Head of caudate nucleus (tissue), 42 donors: Measurements from ENCODE around the gene SH3PXD2A.

Source experiments
- DNase-seq, 42 donors: peaks; one replicate each; pipeline versions ENCODE4 v3.0.0 to v3.0.0-alpha.2; 2020 to 2021; ENCODE audit warnings: mixed read lengths in 7 of 42
- intact Hi-C: fragments of 100-400 bp; cut with DNase I; formaldehyde crosslinking; loops from one replicate; pipeline ENCODE4 v1.15.0; 2022

Gene SH3PXD2A

DNA sequence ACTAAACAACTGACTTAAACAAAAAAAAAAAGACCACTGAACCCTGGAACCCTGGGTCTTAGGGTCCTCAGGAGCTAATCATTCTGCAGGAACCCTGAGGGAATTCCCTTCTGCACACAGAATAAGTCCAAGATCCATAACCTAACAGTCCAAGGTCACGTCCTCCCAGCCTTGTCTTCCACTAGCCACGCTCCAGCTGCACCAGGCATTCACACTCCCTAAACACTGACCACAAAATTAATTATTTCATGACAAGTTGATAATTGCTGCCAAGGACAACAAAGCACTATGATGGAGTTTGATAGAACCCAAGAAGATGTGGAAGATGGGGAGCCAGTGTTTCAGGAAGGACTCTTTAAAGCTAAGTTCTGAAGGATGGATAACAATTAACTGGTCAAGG, 130.6 kb downstream of the SH3PXD2A start:
- no peak for DNase-seq
- intact Hi-C loops: no loop called here

DNA sequence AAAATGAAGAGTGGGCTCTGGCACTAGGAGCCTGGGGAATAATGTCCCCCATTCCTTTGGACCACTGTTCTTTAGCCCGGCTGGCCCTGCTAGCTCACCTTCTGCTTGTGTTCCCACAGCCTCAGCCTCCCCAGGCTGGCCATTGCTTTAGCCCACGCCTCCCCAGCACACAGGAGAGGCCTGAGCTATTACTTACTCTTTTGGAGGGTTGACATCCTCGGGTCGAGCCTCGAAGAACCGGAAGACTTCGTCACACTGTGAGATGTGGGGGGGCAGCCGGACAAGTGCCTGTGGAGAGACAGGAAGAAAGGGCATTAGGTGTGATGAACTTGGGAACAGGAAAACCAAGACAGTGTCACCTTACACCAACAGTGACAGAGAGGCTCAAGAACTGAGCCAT, 131.3 kb downstream of the SH3PXD2A start:
- intact Hi-C loops: no loop called here

DNA sequence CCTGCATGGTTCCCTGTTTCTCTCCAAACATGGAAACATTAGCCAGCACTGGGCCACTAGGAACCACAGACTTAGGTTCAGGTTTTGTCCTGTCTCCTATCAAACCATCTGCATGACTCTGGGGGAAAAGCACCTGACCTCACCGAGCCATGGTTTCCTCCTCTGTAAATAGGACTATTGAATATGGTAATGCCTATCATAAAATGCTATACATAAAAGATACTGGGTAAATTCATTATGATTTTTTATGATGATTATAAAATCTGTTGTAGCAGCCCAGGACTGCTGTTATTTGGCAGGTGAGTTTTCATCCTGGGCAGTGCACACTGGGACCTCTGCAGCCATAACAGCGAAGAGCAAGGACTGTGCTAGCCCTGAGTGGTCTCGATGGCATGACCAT, 131.8 kb downstream of the SH3PXD2A start:
- no peak for DNase-seq
- intact Hi-C loops: no loop called here

More for the DNA sequence above, 131.3 kb downstream of the SH3PXD2A start:
- DNase-seq: no peak

DNA sequence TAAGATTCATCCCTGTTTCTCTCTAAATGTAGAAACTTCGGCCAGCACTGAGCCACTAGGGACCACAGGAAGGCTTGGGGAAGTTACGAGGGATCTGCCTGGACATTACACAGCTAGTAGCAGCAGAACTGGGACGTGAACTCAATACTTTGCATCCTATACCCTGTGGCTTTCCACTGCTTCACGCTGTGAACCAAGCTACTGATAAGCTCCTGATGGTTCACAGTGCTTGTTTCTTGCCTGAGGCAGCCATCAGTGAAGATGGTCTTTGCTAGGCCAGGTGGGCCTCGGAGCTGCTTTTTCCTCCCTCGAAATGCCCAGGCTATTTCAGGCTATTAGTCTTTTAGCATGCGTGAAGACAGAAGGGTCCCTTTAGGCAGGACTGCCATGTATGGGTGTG, 132.7 kb downstream of the SH3PXD2A start:
- intact Hi-C loops: no loop called here
- no peak for DNase-seq

DNA sequence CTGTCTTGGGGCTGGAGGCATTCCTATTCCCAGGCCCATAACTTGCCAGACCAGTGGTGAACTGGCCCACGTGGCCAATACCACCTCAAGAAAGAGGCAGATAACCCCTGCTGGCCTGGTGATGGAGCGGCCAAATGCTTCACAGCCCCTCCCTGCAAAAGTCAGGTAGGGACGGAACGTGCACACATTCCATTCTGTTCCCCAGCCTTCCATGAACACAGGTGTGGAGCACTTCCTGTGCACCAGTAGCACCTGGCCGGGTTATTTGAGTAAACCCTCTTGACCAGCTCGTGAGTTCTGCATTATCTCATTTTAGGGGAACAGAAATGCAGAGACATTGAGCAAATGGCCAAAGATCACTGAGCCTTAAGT, 134.4 kb downstream of the SH3PXD2A start:
- intact Hi-C loops: no loop called here
- DNase-seq: no peak

DNA sequence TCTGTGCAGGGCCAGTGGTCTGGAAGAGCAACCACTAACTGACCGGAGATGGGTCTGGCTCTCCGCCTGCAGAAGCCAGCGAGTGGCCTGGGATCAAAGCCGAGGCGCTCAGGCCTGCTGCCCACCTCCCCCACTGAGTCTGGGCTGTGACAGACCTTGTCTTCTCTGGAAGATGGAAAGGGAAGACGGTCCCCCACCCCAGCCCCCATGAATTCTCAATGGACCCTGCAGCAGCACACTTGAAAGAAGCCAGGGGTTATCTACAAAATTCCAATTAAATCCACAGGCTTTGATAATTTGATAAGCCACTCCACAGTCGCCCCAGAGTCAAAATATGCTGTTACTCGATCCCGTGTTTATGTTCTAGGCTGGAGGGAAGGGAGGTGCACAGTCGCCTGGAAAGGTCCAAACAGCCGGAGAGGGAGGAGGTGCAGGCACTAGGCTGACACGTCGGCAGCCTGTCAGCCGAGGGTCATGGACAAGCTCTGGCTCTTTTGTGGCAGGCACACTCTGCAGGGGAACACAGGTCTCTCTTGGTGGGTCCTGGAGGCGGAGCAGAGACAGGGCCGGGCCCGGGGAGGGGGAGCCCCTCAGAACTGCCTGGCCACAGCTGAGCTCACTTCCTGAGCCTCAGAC, 134.9 kb downstream of the SH3PXD2A start:
- DNase-seq: no peak

DNA sequence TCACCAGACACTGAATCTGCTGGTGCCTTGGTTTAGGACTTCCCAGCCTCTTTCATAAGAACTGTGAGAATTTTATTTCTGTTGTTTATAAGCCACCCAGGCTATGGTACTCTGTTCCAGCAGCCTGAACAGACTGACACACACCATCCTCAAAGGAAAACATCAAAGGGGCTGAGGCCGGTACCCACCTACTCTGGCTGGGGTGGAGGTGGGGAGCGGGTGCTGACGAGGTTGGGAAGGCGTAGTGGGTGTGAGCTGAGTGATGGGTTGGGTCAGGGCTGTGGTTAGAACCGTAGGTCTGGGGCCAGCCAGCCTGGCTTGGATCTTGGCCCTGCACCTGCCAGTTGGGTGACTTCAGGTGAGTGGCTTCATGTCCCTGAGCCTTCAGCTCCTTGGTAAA, 136.3 kb downstream of the SH3PXD2A start:
- DNase-seq: no peak
- intact Hi-C loops: no loop called here

More for the DNA sequence above, 134.9 kb downstream of the SH3PXD2A start:
- intact Hi-C loops: no loop called here

DNA sequence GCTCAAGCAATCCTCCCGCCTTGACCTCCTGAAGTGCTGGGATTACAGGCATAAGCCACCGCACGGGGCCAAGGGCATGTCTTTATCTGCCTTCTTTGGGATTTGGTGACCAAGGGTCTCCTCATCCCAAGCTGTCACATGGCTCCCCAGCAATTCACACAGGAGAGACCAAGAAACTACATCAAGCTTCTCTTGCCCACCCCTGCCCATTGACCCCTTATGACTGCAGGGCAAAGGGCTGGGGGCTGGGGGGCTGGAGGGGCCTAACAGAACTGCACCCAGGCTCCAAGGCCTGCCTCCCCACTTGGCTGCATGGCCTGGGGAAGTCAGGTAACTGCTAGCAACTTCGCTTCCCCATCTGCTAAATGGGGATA, 137.1 kb downstream of the SH3PXD2A start:
- intact Hi-C loops: no loop called here
- no peak for DNase-seq

DNA sequence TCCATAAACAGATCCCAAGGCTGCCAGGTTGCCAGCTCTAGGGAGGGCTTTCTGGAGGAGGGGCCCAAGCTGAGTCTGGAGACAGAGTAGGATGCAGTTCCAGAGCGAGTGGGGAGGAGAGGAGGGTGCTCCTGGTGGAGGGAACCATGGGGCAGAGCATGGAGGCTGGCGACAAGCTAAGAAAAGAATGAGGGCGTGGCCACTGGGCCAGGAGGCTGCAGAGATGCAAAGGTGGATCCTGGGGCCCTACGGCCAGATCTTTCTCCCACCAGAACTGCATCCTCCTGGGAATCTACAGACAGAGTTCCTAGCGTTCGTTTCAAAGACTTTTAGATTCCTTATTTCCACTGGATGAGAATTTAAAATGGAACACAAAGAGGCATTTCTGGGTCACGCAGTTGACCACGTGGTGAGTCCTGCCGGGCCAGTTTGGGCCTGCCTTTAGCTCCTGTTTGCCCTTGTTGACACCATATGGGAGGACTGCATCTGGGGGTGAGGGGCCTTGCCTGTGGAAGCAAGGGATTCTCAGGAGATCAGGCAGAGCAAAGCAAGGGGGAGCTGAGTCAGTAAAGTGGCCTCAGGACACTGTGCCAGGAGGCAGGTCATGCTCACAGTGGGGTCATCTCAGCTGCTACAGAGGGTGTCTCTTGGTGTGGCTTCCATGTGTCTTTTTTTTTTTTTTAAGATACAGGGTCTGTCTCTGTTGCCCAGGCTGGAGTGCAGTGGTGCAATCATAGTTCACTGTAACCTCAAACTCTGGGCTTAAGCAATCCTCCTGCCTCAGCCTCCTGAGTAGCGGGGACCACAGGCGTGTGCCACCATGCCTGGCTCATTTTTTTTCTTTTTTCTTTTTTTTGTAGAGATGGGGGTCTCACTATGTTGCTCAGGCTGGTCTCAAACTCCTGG, 137.8 kb downstream of the SH3PXD2A start:
- DNase-seq: no peak
- intact Hi-C loops: no loop called here

DNA sequence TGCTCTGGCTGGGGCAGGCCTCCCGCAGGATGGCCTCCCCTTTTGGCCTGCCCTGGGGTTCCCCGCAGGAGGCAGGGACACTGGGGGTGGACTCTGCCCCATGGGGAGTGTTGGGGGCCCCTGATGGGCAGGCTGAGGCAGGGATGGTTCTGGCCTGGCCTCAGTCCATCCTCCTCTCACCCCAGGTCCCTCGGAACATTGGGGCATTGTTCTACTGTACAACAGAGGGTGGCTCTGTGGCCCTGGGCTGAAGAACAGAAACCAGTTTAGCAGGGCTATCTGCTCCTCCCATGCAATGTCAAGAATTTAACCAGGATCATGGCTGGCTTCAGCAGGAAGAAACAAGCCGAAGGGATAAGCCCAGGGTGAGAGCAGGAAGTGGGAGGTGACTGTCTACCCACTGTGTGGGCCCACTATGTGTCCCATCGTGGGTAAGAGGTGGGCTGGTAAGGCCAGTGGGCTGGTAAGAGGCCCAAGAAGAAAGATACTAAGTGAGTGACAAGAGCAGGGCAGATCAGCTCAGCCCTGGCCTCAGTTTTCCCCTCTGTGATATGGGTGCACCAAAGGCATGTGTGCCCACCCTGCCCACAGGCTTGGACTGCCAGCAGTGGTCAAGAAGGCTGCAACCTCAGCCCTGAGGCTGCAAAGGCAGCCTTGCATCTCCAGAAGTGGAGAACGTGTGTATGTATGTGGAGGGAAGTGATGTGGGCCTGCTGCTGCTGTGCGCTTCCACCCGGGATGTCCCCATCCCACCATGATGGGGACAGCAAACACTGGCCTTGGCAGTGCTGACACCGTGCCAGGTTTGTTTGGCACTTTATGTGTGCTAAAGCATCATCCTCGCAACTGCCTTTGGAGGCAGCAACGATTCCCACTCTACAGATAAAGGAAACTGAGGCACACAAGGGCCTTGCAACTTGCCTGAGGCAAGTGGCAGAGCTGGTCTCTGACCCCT, 138.9 kb downstream of the SH3PXD2A start:
- intact Hi-C loops: no loop called here
- peak in 41 of 42 donors; percentile 46 to 89 (median 73) for DNase-seq

DNA sequence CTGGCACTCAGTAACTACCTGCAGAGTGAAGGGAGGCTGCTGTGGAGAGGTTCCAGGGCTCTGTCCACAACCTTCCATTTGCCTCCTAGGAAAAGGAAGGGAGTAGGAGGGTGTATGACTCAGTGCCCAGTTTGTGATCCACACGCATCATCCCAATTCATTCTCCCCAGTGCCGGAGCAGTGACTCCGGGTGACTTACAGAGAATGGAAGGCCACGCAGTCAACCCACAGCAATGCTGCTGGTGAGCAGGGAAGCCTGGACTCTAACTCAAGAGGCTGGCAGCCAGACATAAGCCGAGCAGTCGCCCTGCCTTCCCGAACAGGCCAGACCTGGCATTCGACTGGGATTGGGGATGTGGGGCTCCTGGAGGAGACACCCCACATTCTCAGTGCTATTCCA, 139.9 kb downstream of the SH3PXD2A start:
- intact Hi-C loops: no loop called here
- DNase-seq: peak in 2 of 42 donors; percentile 25 to 47

DNA sequence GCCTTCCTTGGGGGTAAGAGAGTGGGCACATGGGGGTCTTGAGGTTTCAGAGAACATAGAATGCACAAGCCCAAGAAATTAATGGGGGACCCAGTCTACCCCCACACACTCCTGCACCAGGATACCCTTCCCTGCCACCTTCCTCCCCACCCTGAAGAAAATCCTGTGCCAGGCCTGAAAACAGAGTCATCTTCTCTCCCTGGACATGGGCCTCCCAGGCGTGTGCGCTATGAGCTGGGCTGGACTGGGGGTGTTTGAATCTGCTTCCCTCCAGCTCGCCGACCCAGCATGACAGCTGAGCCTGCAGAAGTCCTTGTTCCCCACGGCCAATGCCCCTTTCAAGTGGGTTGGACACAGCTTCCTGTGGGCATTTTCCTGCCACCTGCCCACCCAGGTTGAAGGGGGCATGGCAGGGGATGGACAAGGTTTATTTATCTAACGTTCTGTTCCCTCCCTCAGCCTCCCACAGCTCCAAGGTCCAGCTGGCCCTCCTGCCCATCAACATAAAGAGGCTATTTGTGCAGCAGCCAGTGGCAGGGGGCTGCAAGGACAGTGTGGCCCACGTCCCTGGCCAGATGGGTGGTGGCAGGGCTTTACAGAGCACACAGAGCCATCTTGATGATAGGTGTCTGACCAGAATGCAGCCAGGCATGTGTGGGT, 141.0 kb downstream of the SH3PXD2A start:
- intact Hi-C loops: no loop called here
- DNase-seq: no peak

DNA sequence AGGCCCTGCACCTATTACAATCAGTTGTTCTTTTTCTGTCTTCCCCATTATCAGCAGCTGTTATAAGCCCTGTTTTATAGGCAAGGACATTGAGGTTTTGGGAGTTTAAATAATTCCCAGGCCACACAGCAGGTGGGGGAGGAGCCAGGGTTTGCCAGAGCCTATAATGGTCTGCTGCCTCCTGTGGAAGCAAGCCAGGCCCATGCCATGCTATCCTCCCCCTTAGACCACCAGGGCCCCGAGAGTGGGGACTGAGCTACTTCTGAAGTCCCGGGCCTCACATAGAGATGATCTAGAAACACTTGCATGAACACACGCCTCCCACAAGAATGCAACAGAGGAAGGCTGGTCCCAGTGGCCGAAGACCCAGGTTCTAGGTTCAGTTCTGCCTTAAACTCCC, 141.7 kb downstream of the SH3PXD2A start:
- no peak for DNase-seq
- intact Hi-C loops: loop anchor here (2.0 kb wide), 1 partner anchor 145 kb away; no protein-coding TSS in a partner anchor

DNA sequence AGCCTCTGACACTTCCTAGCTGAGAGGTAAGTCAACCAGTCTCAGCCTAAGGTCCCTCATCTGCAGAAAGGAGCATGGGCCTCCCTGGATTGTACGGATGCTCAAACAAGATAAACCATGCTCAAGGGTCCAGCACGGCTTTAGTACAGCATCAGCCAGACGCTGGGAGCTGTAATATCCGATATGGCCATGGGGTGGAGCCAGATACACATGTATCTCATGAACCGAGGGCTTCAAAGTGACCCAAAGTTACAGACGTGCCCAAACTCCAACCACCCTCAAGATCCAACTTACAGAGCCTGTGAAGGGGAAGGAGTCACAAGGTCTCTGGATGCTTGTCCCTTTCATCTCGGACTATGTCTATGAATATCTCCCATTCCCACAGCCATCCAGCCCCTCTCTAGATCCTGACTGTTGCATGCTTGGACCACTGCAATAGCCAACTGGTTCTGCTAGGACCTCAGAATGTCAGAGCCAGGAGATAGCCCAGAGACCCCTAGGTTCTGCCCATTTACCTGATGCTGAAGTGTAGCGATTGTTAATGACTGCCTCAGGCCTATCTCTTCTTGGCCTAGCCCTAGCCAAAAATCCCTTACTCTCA, 142.4 kb downstream of the SH3PXD2A start:
- DNase-seq: peak; percentile 36 to 98 (median 90)
- intact Hi-C loops: loop anchor here (2.0 kb wide), 1 partner anchor 146 kb away; no protein-coding TSS in a partner anchor

DNA sequence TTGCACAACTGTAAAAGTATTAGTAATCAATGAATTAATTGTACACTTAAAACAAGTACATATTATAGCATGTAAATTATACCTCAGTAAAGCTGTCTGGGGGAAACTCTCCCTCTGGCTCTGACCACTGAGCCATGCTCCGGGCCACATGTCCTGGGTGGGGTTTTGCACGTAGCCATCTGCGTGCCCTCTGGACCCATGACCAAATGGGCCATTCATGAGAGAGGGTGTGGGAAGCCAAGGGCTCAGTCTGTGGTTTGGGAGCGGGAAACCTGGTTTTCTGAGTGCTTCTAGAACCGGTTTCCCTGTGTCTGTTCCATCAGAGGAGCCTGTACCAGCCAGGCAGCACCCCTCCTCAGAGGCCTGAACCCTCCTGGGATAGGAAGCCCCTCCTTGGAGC, 143.2 kb downstream of the SH3PXD2A start:
- no peak for DNase-seq
- intact Hi-C loops: loop anchor here (2.0 kb wide), 1 partner anchor 147 kb away; no protein-coding TSS in a partner anchor

DNA sequence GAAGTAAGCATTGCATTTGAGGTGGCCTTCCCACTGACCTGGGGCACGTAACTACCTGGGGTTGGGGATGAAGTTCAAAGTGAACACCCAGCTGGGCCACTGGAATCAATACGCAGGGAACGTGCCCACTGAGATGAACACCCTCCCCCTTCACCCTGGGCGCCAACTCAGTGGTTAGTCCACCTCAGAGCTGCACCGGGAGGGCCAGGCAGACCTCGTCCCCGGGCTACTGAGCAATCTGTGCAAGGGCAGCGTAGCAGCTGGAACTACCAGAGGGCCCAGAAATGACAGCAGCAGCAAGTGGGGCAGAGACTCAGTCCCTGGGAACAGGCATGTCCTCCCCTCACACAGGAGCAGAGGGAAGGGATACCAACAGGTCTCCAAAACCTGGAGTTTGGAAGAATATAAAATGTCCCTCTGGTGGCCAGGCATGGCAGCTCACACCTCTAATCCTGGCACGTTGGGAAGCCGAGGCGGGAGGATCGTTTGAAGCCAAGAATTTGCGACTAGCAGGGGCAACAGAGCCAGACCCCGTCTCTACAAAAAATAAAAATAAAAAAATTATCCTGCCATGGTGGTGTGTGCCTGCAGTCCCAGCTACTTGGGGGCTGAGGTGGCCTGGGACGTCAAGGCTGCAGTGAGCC, 143.9 kb downstream of the SH3PXD2A start:
- DNase-seq: no peak
- intact Hi-C loops: no loop called here

DNA sequence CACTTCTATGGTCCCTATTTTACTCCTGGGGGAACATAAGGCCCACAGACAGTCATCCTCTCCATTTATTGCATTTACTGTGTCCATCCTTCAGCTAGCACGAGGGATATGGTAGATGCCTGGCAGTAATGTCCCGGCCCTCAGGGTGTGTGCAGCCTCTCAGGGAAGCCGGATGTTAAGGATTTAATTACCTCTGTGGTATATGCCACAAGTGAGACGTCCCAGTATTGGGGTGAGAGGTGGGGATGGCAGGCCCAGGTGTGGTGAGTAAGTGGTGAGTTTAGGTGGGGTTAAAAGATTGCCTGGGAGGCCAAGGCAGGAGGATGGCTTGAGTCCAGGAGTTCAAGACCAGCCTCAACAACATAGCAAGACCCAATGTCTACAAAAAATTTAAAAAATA, 144.9 kb downstream of the SH3PXD2A start:
- no peak for DNase-seq
- intact Hi-C loops: no loop called here

DNA sequence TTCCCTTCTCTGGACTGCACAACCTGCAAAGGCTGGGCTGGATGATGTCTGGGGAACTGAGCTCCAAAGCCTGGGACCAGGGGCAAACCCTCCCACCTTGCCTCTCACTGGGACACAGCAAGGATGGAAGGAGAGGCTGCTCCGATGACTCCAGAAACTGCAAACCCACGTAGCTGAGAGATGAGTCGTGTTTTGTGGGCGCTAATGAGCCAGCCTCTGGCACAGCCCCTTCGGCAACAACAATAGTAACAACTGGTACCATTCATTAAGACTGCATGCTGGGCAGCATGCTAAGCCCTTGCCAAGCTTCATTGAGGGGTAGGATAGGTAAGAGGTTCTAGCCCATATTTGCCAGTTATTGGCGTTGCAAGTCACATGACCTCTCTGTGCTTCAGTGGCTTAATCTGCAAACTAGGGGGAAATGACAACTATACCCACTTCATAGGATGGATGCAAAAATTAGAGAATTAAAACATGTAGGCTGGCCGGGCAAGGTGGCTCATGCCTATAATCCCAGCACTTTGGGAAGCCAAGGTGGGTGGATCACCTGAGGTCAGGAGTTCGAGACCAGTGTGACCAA, 145.9 kb downstream of the SH3PXD2A start:
- peak in 35 of 42 donors; percentile 33 to 81 (median 66) for DNase-seq
- intact Hi-C loops: no loop called here
